ENCODE results near the gene PSMC3.

PSMC3 gene

DNA sequence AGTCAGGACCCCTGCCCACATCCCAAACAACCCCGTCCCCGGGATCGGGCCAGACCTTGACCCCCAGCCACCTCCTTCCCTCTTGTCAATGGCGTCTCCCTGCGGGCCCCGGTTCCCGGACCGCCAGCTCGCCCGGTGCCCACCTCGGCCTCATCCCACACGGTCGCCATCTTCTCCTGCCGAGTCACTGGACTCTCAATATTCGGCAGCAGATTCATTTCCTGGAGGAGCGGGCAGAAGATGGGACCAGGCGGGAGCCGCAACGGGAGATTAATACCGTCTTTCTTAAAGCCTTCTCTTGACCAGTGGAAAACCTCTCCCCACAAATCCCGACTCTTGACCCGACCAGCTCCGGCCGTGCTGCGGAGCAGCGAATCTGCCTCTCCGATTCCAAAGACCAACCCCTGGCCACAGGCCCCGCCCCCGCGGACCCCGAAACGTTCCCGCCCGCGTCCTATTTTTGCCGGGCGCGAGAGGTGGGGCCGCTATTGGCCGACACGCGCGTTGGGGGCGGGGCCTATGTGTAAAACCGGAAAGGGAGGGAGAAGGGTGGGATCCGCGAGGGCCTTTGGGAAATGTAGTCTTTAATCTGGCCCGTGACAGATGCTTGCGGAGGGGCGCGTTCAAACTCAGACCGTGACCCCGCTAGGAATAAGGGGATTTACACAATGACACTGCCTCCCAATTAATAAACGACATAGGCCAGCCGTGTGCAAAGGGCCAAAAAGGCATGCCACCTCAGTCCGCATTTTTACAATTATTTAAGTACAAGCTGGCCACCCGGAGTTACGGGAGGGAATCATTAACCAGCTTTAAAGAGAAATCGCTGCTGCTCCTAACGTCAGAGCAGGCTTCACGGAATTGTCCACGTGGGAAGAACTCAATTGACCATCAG is at the start of gene PSMC3:
PSMC3 (minus strand) TSS at position 378 of the 895 bp plus-strand sequence; CDS start at position 218, 160 bp downstream.
- peak; percentile 98 for DNase-seq (ENCODE audit: low spot score)

DNA sequence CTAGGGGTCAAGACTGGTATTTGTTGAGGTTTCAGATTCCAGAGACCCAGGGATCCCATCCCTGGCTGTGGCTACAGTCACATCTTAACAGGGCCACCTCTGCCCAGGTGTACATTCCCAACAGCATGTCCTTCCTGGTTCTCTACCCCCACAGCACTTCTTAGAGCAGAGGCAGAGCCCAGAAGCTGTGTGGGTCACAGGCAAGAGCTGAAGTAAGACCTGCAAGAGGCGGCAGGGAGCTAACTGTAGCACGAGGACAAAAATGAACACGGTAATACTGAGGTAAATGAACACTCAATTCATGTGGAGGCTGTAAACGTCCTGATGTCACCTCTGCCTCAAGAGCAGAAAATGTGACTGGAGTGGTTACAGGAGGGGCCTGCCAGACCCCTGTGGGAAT is 44.4 kb upstream of the PSMC3 start:
- no peak for DNase-seq (ENCODE audit: low spot score)

DNA sequence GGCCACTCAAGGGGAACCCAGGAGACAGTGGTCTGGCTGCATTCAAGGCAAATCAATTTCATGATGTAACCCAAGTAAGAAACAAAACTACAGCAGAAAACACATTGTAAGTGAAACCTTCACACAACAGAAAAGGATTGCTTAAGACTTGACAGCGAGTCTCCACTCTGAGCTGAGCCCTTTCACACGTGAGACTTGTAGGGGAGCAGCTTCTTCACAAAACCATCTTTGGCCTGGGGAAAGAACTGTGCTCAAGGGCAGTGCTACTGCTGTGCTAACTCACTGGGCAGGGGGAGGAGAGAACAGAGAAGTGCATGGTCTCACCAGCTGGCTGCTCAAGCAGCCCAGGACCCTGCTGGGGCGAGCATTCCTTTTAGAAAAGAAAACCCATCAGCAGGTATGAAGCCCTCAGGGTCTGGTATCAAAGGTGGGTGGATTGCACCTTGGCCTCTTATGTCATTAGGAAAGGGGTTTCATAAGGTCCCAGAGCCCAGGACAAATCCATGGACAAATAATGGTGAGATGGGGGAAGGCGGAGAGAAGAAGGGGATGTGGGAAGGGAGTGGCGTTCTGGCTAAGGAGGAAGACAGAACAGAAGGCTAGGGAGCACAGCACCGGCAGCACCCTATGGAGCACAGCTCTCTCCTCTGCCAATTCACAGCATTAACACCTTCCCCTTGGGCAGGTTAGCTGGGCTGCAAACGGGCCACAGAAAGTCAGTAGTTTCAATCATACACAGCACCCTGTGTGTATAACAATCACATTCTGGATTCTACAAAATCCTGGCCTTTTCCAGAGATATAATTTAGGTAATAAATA is 43.3 kb upstream of the PSMC3 start:
- no peak for DNase-seq (ENCODE audit: low spot score)

DNA sequence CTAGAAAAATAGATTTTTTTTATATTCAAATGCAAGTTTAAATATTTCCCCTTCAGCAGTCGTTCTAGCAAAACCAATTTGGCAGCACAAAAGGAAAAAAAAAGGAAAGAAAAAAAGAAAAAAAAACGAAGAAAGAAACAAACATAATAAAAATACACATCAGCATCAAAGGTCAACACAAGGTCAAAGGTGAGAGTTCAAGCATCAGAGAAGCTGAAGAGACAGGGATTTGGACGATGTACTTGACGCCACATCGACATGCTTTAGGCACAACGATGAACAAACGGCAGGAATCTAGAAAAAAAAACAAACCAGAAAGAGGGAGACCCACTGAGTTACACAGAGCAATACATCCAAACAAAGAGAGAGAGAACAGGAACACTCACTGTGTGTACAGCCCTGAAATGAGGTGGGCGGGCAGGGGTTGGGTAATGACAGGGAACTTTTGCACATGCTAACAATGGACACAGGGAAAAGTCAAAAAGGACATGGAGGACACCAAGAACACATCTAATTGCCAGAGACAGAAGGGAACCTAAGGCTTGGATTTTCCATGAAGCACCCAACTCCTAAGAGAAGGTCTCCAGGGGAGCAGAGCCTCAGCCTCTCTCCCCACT is 42.5 kb upstream of the PSMC3 start:
- no peak for DNase-seq (ENCODE audit: low spot score)

DNA sequence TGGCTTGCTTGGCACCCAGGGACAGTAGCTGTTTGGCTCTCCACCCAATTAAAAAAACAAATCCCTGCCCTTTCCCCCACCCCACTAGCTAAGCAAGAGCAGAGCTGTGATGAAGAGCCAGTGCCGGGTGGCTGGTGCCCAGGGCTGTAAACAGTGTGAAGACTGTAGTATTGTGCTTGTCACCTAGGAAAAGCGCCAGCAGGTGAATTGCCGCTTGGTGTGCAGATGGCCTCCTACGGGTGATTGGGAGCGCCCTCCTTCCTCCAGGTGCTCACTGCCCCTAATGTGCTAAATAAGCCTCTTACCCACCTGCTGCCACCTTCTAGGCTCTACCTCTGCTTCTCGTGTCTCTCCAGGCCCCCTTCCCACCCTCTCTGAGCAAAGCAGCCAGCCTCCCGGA is 41.1 kb upstream of the PSMC3 start:
- DNase-seq (ENCODE audit: low spot score), result no peak

DNA sequence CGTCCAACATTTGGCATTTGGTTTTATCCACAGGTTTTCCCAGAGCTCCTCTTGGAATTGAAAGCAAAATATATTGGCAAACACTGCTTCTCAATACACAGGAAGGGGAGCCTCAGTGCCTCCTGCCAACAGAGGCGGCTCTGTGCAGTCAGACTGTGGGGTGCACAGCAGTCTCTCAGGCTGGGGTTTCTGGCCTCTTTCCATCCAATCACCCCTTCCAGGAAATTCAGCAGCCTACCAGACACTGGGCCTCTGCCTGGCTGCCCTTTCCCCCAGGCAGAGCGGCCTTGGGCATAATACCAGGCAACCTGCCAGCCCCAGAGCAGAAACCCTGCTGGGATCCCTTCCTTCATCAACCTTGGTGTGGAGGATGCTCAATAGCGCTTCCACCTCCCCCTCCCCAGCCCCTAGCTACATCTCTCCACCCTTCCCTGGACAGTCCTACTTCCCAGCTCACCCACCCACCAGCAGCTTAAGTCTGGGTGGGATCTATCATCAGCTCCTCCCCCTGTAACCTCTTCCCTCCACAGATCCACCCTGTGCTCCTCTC is 40.5 kb upstream of the PSMC3 start:
- peak; percentile 86 for DNase-seq (ENCODE audit: low spot score)

DNA sequence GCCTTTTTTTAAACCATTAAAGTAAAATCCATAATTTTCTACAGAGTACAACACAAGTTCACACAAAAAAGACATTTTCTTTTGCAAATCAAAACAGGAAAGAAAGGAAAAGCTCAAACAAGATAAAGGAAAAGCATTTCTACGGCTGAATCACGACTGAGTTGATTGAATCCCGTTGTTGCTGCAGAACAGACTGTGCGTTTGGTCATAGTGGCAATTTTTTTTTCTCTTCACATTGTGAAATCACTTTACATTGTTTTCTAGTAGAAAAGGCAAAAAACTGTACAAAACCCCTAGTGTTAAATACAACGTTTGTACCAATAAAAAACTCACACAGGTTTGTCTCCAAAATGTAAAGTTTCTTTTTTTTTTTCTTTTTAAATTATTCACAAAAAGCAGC is 40.0 kb upstream of the PSMC3 start:
- DNase-seq (ENCODE audit: low spot score), result no peak

DNA sequence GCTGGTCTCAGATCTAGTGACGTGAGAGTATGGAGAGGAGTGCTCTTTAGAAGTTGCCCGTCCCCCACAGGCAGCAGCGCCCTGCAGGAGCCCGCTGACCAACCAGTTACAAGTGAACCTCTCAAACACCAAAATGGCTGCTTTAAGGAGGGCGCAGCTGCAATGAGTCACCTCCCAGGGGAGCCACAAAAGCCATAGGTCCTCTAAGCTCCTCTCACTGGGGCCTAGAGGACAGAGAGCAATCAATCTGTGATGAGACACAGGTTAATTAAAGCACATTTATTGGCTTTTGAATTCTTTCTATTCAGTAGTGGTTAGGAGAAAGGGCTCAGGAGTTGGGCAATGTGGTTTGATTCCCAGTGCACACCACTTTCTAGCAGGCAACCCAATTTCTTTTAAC is 38.2 kb upstream of the PSMC3 start:
- DNase-seq (ENCODE audit: low spot score), result no peak

DNA sequence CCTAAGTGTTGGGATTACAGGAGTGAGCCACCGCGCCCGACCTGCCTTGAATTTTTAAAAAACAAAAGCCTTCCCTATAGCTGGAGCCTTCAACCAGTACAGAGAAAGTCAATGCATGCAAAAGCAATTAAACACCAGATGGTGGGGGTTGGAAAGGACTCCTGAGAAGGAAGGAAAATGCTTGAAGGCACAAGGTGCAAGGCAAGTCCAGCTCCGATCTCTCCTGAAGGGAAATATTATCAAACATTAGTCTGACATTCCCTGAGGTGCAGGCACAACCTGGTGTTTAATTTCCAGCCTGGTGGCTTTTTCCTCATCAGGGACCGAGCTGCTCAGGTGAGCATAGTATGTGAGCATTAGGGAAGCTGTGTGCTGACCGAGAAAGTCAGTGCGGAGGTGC is 35.6 kb upstream of the PSMC3 start:
- DNase-seq (ENCODE audit: low spot score), result no peak

DNA sequence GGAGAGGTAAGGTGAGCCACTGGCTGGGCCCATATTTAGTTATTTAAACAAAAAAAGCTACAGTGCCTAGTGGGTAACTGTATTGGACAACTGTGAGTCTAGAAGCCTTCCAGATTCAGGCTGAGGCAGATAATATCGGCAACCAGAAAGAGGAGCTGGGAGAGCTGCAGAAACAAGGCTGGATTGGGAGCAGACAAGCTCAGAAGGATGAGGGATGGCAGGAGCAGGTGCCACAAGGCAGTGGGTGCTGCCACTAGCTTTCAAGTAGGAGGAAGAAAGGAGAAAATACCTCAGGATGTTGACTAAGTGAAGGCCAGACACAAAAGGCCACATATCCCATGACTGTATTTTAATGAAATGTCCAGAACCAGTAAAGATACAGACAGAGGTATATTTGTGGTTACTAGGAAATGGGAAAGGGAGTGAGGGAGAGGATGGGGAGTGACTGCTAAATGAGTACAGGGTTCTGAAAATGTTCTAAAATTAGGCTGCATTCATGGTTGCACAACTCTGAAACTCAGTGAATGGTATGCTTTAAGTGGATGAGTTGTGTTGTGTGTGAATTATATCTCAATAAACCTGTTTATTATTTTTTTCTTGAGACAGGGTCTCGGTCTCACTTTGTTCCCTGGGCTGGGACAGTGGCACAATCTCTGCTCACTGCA is 34.5 kb upstream of the PSMC3 start:
- no peak for DNase-seq (ENCODE audit: low spot score)

DNA sequence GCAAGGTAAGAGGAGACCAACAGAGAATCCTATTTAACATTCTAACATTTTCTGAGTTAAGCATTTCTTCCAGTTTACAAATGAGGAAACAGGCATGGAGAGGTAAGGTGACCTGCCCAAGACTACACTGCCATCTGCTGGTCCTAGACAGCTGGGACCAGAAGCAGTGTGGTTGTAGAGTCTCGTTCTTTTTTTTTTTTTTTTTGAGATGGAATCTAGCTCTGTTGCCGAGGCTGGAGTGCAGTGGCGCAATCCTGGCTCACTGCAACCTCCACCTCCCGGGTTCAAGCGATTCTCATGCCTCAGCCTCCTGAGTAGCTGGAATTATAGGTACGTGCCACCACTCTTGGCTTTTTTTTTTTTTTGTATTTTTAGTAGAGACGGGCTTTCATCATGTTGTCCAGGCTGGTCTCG is 28.0 kb upstream of the PSMC3 start:
- DNase-seq (ENCODE audit: low spot score), result peak; percentile 89

DNA sequence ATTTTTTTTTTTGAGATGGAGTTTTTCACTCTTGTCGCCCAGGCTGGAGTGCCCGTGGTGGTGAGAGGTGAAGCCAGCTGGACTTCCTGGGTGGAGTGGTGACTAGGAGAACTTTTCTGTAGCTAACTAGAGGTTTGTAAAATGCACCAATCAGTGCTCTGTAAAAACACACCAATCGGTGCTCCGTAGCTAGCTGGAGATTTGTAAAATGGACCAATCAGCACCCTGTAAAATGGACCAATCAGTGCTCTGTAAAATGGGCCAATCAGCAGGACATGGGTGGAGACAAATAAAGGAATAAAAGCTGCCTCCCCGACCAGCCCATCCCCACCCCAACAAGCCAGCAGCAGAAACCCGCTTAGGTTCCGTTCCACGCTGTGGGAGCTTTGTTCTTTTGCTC is 27.1 kb upstream of the PSMC3 start:
- no peak for DNase-seq (ENCODE audit: low spot score)

DNA sequence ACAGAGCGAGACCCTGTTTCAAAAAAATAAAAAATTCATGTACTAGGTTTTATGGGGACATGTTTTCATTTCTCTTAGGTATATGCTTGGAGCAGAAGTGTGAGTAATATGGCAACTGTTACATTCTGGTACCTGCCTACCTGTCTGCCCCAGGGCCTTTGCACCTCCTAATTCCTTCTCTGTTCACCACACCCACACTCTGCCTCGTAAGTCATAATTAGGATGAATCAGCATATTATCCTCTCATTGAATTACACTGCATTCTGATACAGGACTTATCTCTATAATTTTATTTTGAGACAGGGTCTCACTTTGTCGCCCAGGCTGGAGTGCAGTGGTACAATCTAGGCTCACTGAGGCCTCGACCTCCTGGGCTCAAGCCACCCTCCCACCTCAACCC is 25.8 kb upstream of the PSMC3 start:
- DNase-seq (ENCODE audit: low spot score), result no peak

DNA sequence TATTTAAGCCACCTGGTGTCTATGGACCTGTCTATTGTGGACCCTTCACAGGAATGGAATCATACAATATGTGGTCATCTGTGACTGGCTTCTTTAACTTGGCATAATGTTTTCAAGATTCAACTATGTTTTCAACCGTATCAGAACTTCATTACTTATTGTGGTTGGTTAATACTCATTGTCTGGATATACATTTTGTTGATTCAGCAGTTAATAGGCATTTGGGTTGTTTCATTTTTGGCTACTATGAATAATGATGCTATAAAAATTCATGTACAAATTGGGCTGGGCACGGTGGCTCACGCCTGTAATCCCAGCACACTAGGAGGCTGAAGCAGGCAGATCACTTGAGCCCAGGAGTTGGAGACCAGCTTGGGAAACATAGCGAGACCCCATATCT is 25.2 kb upstream of the PSMC3 start:
- DNase-seq (ENCODE audit: low spot score), result no peak

DNA sequence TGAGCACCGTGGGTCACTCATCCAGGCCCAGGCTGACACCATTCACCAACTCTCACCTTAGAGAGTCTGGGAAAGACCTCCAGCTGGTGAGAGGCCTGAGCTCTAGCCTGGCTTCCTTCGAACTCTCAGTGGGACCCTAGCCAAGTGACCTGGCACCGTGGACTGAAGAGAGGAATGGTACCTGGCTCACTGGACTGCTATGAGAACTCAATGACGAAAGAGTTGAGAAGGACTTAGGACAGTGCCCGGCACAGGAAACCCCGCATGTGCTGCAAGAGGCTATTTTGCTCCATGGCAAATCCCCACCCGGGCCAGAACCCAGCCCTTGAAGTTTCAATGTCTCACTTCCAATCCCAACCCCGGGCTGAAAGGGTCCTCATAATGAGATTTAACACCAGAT is 23.3 kb upstream of the PSMC3 start:
- DNase-seq (ENCODE audit: low spot score), result no peak

DNA sequence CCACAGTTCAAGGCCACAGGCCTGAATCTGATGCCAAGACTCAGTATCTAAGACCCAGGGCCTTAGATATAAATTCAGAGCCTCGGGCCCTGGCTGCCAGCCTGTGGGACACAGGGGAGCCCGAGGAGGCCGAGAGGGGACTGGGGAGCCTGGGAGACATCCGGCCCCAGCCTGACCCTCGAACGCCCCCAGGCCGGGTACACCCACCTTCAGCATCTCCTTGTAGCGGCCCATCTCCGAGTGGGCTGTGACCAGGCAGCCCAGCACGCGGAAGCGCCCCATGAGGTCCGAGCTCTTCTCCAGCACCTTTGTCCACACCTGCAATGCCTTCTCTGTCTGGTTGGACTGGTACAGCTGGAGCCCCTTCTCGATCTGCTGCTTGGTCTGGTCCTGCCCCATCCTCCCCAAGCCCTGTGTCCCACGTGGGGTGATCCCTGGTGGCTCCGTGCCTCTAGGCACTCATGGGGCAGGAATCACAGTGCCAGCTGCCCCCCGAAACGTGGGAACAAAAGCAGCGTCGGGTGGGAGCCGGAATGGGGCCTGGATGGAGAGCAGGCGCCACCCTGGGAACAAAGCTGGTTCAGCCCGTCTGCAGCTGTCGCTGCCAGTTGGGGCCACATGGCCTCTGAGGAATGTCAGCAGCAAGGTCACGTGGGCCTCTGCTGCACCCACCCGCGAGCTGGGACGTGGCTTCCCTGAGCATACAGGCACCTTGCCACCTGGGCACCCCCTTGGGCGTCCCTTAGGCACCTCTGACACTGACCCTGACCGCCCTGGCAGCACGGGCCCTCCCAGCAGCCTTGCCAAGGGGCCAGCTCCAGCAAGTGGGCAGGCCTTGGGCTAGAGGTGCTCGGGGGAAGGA is 22.6 kb upstream of the PSMC3 start, which contains the start of gene RAPSN:
RAPSN (minus strand) TSS at position 571 of the 862 bp plus-strand sequence; CDS start at position 399, 172 bp downstream.
- no peak for DNase-seq (ENCODE audit: low spot score)

DNA sequence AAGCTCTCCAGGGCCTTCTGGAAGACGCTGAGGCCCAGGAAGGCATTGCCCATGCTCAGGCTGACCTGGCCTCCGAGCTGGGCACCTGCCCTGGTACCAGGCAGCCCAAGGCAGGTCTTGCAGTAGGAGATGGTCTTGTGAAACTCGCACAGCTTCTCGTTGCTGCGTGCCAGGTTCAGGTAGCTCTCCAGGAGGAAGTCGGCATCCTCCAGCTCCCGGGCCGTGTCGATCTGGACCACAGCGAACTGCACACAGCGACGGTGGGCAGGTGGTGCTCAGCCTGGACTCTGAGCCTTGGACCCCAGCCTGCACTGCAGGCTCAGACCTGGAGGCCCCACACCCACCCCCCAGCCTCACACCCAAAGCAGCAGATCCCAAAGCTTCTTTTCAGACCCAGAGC is 21.7 kb upstream of the PSMC3 start:
- no peak for DNase-seq (ENCODE audit: low spot score)

DNA sequence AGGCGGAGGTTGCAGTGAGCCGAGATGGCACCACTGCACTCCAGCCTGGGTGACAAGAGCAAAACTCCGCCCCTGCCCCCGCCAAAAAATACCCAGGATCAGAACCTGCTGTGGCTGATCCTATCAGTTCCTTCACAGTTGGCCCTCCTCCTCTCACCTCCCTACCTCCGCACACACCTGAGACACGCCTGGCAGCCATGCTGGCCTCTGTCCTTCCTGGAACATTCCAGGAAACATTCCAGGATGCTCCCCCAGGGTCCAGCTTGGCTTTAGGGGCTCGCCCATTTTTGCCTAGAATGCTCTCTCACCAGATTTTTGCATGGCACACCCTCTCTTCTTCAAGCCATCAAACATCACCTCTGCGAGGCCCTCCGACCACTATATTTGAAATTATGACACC is 20.6 kb upstream of the PSMC3 start:
- DNase-seq (ENCODE audit: low spot score), result no peak

DNA sequence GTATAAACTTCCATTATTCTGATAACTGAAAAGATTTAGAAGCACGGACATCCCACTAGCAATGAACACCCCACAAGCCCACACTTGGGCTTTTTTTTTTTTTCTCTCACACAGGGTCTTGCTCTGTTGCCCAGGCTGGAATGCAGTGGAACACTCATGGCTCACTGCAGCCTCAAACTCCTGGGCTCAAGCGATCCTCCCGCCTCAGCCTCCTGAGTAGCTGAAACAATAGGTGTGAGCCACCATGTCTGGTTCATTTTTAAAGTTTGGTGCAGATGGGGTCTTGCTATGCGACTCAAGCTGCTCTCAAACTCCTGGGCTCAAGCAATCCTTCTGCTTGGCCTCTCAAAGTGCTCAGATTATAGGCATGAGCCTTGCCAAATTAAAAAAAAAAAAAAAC is 19.6 kb upstream of the PSMC3 start:
- DNase-seq (ENCODE audit: low spot score), result no peak

DNA sequence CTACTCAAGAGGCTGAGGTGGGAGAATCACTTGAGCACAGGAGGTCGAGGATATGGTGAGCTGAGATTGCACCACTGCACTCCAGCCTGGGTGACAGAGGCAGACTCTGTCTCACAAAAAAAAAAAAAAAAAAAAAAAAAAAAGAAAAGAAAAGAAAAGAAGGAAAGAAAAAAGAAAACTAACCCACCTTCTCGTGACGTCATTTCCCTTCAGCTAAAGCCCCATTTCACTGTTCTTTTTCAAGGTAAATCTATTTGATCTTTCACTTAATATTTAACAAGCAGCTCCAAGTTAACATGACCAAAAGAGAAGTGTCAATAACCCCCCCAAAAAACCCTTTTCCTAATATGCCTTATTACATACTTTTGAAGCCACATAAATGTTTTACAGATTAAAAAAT is 17.6 kb upstream of the PSMC3 start:
- DNase-seq (ENCODE audit: low spot score), result no peak

Measured in Ammon's horn (tissue), 1 donor.